GM23338 (cell line): Measurements from ENCODE around the gene TNNI2.

Source experiments
- CREB1 ChIP-seq: fragments of 250-450 bp; sonication (Bioruptor Pico); IDR thresholded peaks from 2 replicates; pipeline ENCODE4 v1.5.0; 2020; ENCODE audit warnings: low read depth, mild to moderate bottlenecking, moderate library complexity
- CTCF ChIP-seq, 2 experiments: fragments of 200-600 bp in 1 of 2; sonication (generic) in 1 of 2; conservative IDR thresholded peaks; 2 replicates each; pipeline versions ENCODE4 v1.5.1 to v1.6.1; 2016 to 2017; ENCODE audit warnings: antibody characterized with exemption in 2 of 2, low read depth in 2 of 2, mild to moderate bottlenecking in 2 of 2, moderate library complexity in 1 of 2
- ETS1 ChIP-seq: IDR thresholded peaks from 2 replicates; pipeline ENCODE4 v1.6.1; 2016; ENCODE audit warnings: antibody characterized with exemption
- EZH2 ChIP-seq: fragments of 200-600 bp; sonication (generic); IDR thresholded peaks from one replicate; pipeline ENCODE4 v1.8.0; 2017; ENCODE audit warnings: antibody characterized with exemption, mild to moderate bottlenecking, low read depth; ENCODE audit not compliant: unreplicated experiment
- EZH2phosphoT487 ChIP-seq: fragments of 200-600 bp; sonication (generic); IDR thresholded peaks from one replicate; pipeline ENCODE4 v1.8.1; 2018; ENCODE audit warnings: antibody characterized with exemption; ENCODE audit not compliant: unreplicated experiment
- JUNB ChIP-seq: IDR thresholded peaks from one replicate; pipeline ENCODE4 v1.6.1; 2016; ENCODE audit warnings: antibody characterized with exemption; ENCODE audit not compliant: unreplicated experiment
- POLR2AphosphoS5 ChIP-seq: IDR thresholded peaks from 2 replicates; pipeline ENCODE4 v1.6.1; 2016; ENCODE audit warnings: antibody characterized with exemption, low read depth
- TF ChIP-seq, protein P1 (sequence below): IDR thresholded peaks from one replicate; pipeline ENCODE4 v1.6.1; 2018; ENCODE audit warnings: antibody characterized with exemption; ENCODE audit not compliant: unreplicated experiment

- no peak for TF ChIP-seq JUNB
- TF ChIP-seq POLR2AphosphoS5: no peak
- TF ChIP-seq EZH2phosphoT487: no peak
- no peak for TF ChIP-seq CTCF (conservative IDR thresholded peaks at IDR 0.05; ENCODE audit: low read depth in 2 of 2)
- no peak for TF ChIP-seq EZH2
- TF ChIP-seq CREB1 (CRISPR knock-in tag): no peak
- TF ChIP-seq, protein P1, sequence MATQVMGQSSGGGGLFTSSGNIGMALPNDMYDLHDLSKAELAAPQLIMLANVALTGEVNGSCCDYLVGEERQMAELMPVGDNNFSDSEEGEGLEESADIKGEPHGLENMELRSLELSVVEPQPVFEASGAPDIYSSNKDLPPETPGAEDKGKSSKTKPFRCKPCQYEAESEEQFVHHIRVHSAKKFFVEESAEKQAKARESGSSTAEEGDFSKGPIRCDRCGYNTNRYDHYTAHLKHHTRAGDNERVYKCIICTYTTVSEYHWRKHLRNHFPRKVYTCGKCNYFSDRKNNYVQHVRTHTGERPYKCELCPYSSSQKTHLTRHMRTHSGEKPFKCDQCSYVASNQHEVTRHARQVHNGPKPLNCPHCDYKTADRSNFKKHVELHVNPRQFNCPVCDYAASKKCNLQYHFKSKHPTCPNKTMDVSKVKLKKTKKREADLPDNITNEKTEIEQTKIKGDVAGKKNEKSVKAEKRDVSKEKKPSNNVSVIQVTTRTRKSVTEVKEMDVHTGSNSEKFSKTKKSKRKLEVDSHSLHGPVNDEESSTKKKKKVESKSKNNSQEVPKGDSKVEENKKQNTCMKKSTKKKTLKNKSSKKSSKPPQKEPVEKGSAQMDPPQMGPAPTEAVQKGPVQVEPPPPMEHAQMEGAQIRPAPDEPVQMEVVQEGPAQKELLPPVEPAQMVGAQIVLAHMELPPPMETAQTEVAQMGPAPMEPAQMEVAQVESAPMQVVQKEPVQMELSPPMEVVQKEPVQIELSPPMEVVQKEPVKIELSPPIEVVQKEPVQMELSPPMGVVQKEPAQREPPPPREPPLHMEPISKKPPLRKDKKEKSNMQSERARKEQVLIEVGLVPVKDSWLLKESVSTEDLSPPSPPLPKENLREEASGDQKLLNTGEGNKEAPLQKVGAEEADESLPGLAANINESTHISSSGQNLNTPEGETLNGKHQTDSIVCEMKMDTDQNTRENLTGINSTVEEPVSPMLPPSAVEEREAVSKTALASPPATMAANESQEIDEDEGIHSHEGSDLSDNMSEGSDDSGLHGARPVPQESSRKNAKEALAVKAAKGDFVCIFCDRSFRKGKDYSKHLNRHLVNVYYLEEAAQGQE: no peak
- TF ChIP-seq ETS1: no peak
Measured at GRCh38 chr11:1854132-1854948, 15.6 kb downstream of the TNNI2 start.
